Urinary bladder (tissue), 4 donors: Measurements from ENCODE around the gene KRTAP4-11. TPM values are rescaled to one million over a fixed set of nuclear protein-coding genes. Genes with fewer than 3 reads are reported as not detected.
"Not testable (repeated sequence)": the region's sequence is repeated elsewhere in the genome, so short reads cannot be mapped to it uniquely, and the experiment has no call there.

ENCODE experiments used
- DNase-seq: peaks from one replicate; pipeline ENCODE4 v3.0.0-alpha.2; 2015; ENCODE audit errors: extremely low spot score
- H3K27ac ChIP-seq: one replicate; pipeline ENCODE4 v1.5.1; 2013; ENCODE audit warnings: low read depth, mild to moderate bottlenecking, moderate library complexity
- H3K36me3 ChIP-seq: one replicate; pipeline ENCODE4 v1.6.1; 2013; ENCODE audit warnings: mild to moderate bottlenecking, moderate library complexity; ENCODE audit not compliant: insufficient read depth
- H3K4me1 ChIP-seq: one replicate; pipeline ENCODE4 v1.6.1; 2013; ENCODE audit warnings: mild to moderate bottlenecking, moderate library complexity; ENCODE audit not compliant: insufficient read depth
- H3K4me3 ChIP-seq: one replicate; pipeline ENCODE4 v1.5.1; 2013; ENCODE audit warnings: low read depth, low read length
- WGBS: extraction: QIAGEN DNeasy Blood & Tissue Kit; methylation state at CpG from one replicate; pipeline ENCODE4 v1.1.7; 2013; 5-methylcytosine and 5-hydroxymethylcytosine counted together
- polyA plus RNA-seq: library from polyadenylated mRNA; stranded (reverse); fragments of 200-250 nt; gene quantifications from one replicate; pipeline ENCODE4 v1.2.3, GENCODE V29; 2013
- total RNA-seq: library from RNA; depleted of rRNA; stranded (reverse); fragments of >200 nt; gene quantifications from one replicate; pipeline ENCODE4 v1.2.3, GENCODE V29; 2014
- donor health status: healthy with polysubstance abuse.
- donor health status: healthy.

The KRTAP4-11 gene
- total and polyA plus RNA-seq, 2 donors = not detected

DNA sequence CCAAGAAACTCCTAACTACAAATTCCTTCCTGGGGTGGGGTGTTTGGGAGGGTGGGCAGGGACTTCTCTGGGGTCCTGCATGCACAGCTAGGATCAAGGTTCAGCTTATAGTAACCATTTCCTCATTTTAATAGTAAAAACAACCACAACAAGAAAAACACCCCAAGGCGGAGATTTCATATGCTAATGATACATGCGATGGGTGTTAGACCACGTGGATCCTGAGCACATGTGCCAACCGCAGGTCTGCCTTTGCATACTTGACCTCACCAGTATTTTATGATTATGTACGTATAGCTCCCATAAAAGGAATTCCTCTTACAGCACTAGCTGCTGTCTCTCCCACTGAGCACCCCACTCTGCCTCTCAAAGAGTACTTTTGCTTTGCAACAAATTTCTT, 1.9 kb downstream of the KRTAP4-11 start:
- H3K4me3 ChIP-seq = no peak overlapping the region
- no peaks in the 10 kb centered on the region for H3K4me1 ChIP-seq
- H3K27ac ChIP-seq = no peak overlapping the region
- 47% methylated on average over 5 of the region's 5 CpGs for WGBS
- no peak for DNase-seq
- no peaks in the 10 kb centered on the region for H3K36me3 ChIP-seq

- DNase-seq = no peak
- Histone ChIP-seq H3K27ac (no peak overlapping the region), H3K4me3 (no peak overlapping the region), H3K4me1 (no peaks in the 10 kb centered on the region), H3K36me3 (no peaks in the 10 kb centered on the region)
- 79% methylated on average over 2 of the region's 2 CpGs for WGBS
Observed at GRCh38 chr17:41111151-41111885, 6.9 kb downstream of the KRTAP4-11 start.

- not testable (repeated sequence) for H3K36me3 ChIP-seq, DNase-seq, H3K4me1 ChIP-seq, H3K27ac ChIP-seq, H3K4me3 ChIP-seq
- 37% methylated on average over 1 of the region's 1 CpG for WGBS
Observed at GRCh38 chr17:41108728-41109386, 9.3 kb downstream of the KRTAP4-11 start.

DNA sequence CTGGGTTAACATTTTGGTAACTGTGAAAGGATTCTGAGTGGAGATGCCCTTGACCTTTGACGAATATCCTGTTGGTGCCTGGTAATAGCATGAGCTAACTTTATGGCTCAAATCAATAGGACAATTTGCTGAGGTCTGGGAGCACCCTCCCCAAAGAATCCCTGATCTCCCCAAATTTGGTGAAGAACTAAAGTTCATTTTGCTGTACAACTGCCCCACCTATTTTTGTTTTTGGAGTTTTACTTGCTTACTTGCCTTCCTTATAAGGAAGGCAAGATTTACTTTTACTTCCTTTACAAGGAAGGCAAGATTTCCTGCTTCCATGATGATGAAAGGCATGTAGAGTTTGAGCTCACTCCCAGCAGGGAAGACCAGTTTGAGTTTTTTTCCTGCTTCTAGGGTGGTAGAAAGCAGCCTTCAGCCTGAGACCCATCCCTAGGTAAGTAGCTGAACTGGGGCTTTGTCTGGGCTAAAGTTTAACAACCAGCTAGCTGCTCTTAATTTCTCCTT, 10.2 kb downstream of the KRTAP4-11 start:
- no peak overlapping the region for H3K27ac ChIP-seq
- no peak overlapping the region for H3K4me3 ChIP-seq
- no peaks in the 10 kb centered on the region for H3K4me1 ChIP-seq
- H3K36me3 ChIP-seq = no peaks in the 10 kb centered on the region
- WGBS = 60% methylated on average over 1 of the region's 1 CpG
- no peak for DNase-seq

- not testable (repeated sequence) for H3K4me1 ChIP-seq, H3K27ac ChIP-seq, DNase-seq, H3K4me3 ChIP-seq, H3K36me3 ChIP-seq
- WGBS = 73% methylated on average over 10 of the region's 10 CpGs
Observed at GRCh38 chr17:41105347-41105746, 12.8 kb downstream of the KRTAP4-11 start, which contains the start of gene KRTAP4-9. Gene KRTAP4-9 (plus strand): TSS chr17:41105389. CDS start chr17:41105389, 0 bp downstream.

- not testable (repeated sequence) for DNase-seq, H3K36me3 ChIP-seq, H3K4me1 ChIP-seq, H3K27ac ChIP-seq, H3K4me3 ChIP-seq
- 68% methylated on average over 2 of the region's 2 CpGs for WGBS
Observed at GRCh38 chr17:41104386-41105038, 13.7 kb downstream of the KRTAP4-11 start.

- DNase-seq = no peak
- Histone ChIP-seq H3K4me1 (no peaks in the 10 kb centered on the region), H3K27ac (no peak overlapping the region), H3K36me3 (no peaks in the 10 kb centered on the region), H3K4me3 (no peak overlapping the region)
- WGBS = 88% methylated on average over 1 of the region's 1 CpG
Observed at GRCh38 chr17:41103896-41104295, 14.3 kb downstream of the KRTAP4-11 start.

DNA sequence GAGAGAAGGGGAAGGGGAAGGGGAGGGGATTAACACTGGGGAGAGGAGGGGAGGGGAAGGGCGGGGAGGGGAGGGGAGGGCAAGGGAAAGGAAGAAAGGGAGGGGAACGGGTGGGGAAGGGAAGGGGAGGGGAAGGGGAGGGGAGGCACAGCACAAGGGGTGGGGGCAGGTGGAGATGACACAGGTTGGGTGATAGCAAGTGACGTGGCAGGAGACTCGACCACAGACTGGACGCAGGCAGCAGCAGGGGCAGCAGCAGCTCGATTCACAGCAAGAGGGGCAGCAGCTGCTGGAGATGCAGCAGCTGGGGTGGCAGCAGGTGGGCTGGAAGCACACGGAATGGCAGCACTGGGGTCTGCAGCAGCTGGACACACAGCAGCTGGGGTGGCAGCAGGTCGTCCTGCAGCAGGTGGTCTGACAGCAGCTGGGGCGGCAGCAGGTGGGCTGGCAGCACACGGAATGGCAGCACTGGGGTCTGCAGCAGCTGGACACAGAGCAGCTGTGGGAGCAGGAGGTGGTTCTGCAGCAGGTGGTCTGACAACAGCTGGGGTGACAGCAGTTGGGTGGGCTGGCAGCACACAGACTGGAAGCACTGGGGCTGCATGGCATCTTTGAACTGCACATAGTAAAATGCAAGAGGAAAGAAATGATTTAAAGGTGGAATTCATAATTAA, 16.4 kb downstream of the KRTAP4-11 start, which contains the start of gene KRTAP4-16:
Gene KRTAP4-16, minus strand, starts transcription at position 624 of the 674 bp plus-strand sequence. Its CDS starts 0 bp downstream, at position 624.
- Histone ChIP-seq H3K36me3 (no peaks in the 10 kb centered on the region), H3K4me1 (no peaks in the 10 kb centered on the region), H3K4me3 (no peak within 1 kb of the TSS), H3K27ac (no peak within 1 kb of the TSS)
- no peak for DNase-seq
- 46% methylated on average over 10 of the region's 10 CpGs for WGBS

DNA sequence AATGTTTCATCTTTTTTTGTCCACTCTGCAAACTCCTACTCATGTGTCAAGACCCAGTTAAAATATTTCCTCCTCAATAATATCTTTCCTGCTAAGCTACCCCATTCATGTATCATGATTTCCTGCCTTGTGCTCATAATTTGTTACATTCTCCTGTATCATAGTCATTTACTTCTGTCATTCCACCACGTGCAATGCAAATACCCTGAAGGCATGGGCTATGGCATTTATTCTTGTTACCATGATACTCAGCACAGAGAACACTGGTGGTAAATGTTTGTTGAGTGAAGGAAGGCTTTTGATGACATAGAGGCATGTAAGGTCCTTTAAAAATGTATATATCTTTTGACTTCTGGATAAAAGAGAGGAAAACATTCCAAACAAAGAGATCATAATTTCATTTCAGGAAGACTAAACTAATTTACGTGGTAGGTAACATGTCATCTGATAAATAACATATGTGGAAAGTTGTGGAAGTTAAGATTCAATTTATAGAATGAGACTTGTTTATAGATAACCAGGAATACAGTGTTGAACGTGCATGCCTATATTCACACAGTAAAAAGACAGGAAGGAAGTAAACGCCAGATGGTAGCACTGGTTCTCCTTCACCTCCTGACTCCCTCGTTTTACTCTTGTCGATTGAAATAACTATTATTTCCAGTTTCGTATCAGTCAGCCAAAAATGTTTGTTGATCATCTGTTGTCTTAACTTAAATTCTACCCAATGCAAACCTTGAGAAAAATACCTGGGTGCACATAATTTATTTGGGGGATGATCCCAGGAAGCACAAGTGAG, 18.3 kb downstream of the KRTAP4-11 start:
- not testable (repeated sequence) for H3K36me3 ChIP-seq, H3K4me3 ChIP-seq, H3K4me1 ChIP-seq, H3K27ac ChIP-seq, DNase-seq
- 33% methylated on average over 7 of the region's 7 CpGs for WGBS

- WGBS = 76% methylated on average over 6 of the region's 6 CpGs
- H3K36me3 ChIP-seq = no peaks in the 10 kb centered on the region
- H3K27ac ChIP-seq = no peak overlapping the region
- H3K4me3 ChIP-seq = no peak overlapping the region
- DNase-seq = no peak
- no peaks in the 10 kb centered on the region for H3K4me1 ChIP-seq
Observed at GRCh38 chr17:41098481-41098880, 19.7 kb downstream of the KRTAP4-11 start.

GRCh38 chr17:41098042-41098441, 20.1 kb downstream of the KRTAP4-11 start, which contains the start of gene KRTAP4-8:
Gene KRTAP4-8 (minus strand): TSS chr17:41098142. CDS start chr17:41098084, 58 bp downstream.
- no peak within 1 kb of the TSS for H3K27ac ChIP-seq
- H3K4me3 ChIP-seq = no peak within 1 kb of the TSS

DNA sequence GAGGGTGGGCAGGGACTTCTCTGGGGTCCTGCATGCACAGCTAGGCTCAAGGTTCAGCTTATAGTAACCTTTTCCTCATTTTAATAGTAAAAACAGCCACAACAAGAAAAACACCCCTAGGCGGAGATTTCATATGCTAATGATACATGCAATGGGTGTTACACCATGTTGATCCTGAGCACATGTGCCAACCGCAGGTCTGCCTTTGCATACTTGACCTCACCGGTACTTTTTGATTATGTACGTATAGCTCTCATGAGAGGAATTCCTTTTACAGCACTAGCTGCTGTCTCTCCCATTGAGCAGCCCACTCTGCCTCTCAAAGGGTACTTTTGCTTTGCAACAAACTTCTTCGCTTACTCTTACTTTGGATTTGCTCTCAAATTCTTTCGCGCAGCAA, 22.1 kb downstream of the KRTAP4-11 start:
- Histone ChIP-seq H3K4me1 (no peaks in the 10 kb centered on the region), H3K36me3 (no peaks in the 10 kb centered on the region), H3K4me3 (no peak overlapping the region), H3K27ac (no peak overlapping the region)
- no peak for DNase-seq
- 75% methylated on average over 7 of the region's 7 CpGs for WGBS

More at GRCh38 chr17:41098042-41098441, 20.1 kb downstream of the KRTAP4-11 start, which contains the start of gene KRTAP4-8:
- H3K4me1 ChIP-seq = no peaks in the 10 kb centered on the region
- H3K36me3 ChIP-seq = no peaks in the 10 kb centered on the region
- WGBS = 77% methylated on average over 4 of the region's 4 CpGs
- DNase-seq = no peak
